Trophoblast cell (in vitro differentiated cells and primary cell): ENCODE data around the gene STX1A.
"Not testable (repeated sequence)": the region's sequence is repeated elsewhere in the genome, so short reads cannot be mapped to it uniquely, and the experiment has no call there.

ENCODE experiments used
- DNase-seq, 2 donors: peaks; one replicate each; pipeline ENCODE4 v3.0.0-alpha.2; 2016
- H2AFZ ChIP-seq: 2 replicates; pipeline ENCODE4 v1.6.1; 2013; ENCODE audit warnings: low read length, moderate library complexity, mild to moderate bottlenecking; ENCODE audit not compliant: insufficient read depth, poor library complexity
- H2AK5ac ChIP-seq: 2 replicates; pipeline ENCODE4 v1.6.1; 2013; ENCODE audit warnings: mild to moderate bottlenecking, low read length
- H2BK120ac ChIP-seq: 2 replicates; pipeline ENCODE4 v1.6.1; 2013; ENCODE audit warnings: low read length, mild to moderate bottlenecking, moderate library complexity; ENCODE audit not compliant: insufficient read depth, poor library complexity
- H2BK12ac ChIP-seq: 2 replicates; pipeline ENCODE4 v1.6.1; 2013; ENCODE audit warnings: mild to moderate bottlenecking, low read length, moderate library complexity
- H2BK5ac ChIP-seq: 2 replicates; pipeline ENCODE4 v1.6.1; 2013; ENCODE audit warnings: low read length, low read depth, moderate library complexity, mild to moderate bottlenecking; ENCODE audit not compliant: poor library complexity
- H3K14ac ChIP-seq: 2 replicates; pipeline ENCODE4 v1.6.1; 2013; ENCODE audit warnings: mild to moderate bottlenecking, low read length
- H3K18ac ChIP-seq: 2 replicates; pipeline ENCODE4 v1.6.1; 2013; ENCODE audit warnings: mild to moderate bottlenecking, low read length
- H3K23ac ChIP-seq: 2 replicates; pipeline ENCODE4 v1.6.1; 2013; ENCODE audit warnings: low read length
- H3K27ac ChIP-seq: 2 replicates; pipeline ENCODE4 v1.5.1; 2013; ENCODE audit warnings: low read depth, mild to moderate bottlenecking, inconsistent platforms, low read length, moderate library complexity
- H3K27me3 ChIP-seq: 2 replicates; pipeline ENCODE4 v1.6.1; 2013; ENCODE audit warnings: inconsistent platforms, mild to moderate bottlenecking, low read length, moderate library complexity; ENCODE audit not compliant: insufficient read depth
- H3K36me3 ChIP-seq, 2 experiments: 1 replicate in 1 of 2; 2 replicates in 1 of 2; pipeline ENCODE4 v1.6.1; 2013; ENCODE audit warnings: low read length in 2 of 2, mild to moderate bottlenecking in 2 of 2, moderate library complexity in 1 of 2; ENCODE audit not compliant: insufficient read depth in 2 of 2, control insufficient read depth in 1 of 2
- H3K4ac ChIP-seq: 2 replicates; pipeline ENCODE4 v1.6.1; 2013; ENCODE audit warnings: low read depth, mild to moderate bottlenecking, low read length, moderate library complexity
- H3K4me1 ChIP-seq, 2 experiments: 1 replicate in 1 of 2; 2 replicates in 1 of 2; pipeline ENCODE4 v1.6.1; 2013; ENCODE audit warnings: low read length in 2 of 2, mild to moderate bottlenecking in 2 of 2, moderate library complexity in 1 of 2; ENCODE audit not compliant: insufficient read depth in 2 of 2, control insufficient read depth in 1 of 2
- H3K4me2 ChIP-seq: 2 replicates; pipeline ENCODE4 v1.6.1; 2013; ENCODE audit warnings: inconsistent platforms, mild to moderate bottlenecking, low read length, moderate library complexity
- H3K4me3 ChIP-seq: 2 replicates; pipeline ENCODE4 v1.5.1; 2013; ENCODE audit warnings: mild to moderate bottlenecking, low read depth, low read length, inconsistent platforms
- H3K79me1 ChIP-seq: one replicate; pipeline ENCODE4 v1.6.1; 2013; ENCODE audit warnings: low read length
- H3K79me2 ChIP-seq: 2 replicates; pipeline ENCODE4 v1.6.1; 2013; ENCODE audit warnings: low read length, mild to moderate bottlenecking; ENCODE audit not compliant: control insufficient read depth, insufficient read depth, poor library complexity
- H3K9ac ChIP-seq: 2 replicates; pipeline ENCODE4 v1.6.1; 2013; ENCODE audit warnings: mild to moderate bottlenecking, low read length
- H3K9me3 ChIP-seq: 2 replicates; pipeline ENCODE4 v1.6.1; 2013; ENCODE audit warnings: low read depth, mild to moderate bottlenecking, control low read depth, inconsistent platforms, low read length; ENCODE audit not compliant: insufficient read depth
- H4K12ac ChIP-seq: 2 replicates; pipeline ENCODE4 v1.6.1; 2013; ENCODE audit warnings: low read depth, mild to moderate bottlenecking, low read length, moderate library complexity
- H4K8ac ChIP-seq: 2 replicates; pipeline ENCODE4 v1.6.1; 2013; ENCODE audit warnings: low read depth, mild to moderate bottlenecking, low read length, moderate library complexity
- H4K91ac ChIP-seq: one replicate; pipeline ENCODE4 v1.6.1; 2013; ENCODE audit warnings: low read depth, mild to moderate bottlenecking, low read length, moderate library complexity
- WGBS: extraction: QIAGEN DNeasy Blood & Tissue Kit; methylation state at CpG from one replicate; pipeline ENCODE4 v1.1.7; 2013; ENCODE audit warnings: missing lambda C conversion rate; ENCODE audit not compliant: insufficient read length, insufficient coverage; ENCODE audit errors: extremely low coverage; 5-methylcytosine and 5-hydroxymethylcytosine counted together

Gene STX1A

DNA sequence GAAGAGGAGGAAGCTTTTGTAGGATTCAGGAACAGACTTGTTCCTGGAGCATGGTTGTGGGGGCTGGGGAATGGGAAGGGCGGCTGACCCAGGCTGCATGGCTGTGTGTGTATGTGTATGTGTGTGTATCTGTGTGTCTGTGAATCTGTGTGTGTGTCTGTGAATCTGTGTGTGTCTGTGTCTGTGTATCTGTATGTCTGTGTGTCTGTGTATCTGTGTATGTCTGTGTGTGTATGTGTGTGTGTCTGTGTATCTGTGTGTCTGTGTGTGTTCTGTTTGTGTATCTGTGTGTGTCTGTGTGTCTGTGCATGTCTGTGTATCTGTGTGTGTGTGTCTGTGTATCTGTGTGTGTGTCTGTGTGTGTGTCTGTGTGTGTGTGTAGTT lies 6.6 kb upstream of the STX1A start:
- WGBS, result no CpG with 5 or more reads among the region's 1 CpG
- Histone ChIP-seq H3K18ac (no peak overlapping the region), H3K27me3 (no peaks in the 10 kb centered on the region)

DNA sequence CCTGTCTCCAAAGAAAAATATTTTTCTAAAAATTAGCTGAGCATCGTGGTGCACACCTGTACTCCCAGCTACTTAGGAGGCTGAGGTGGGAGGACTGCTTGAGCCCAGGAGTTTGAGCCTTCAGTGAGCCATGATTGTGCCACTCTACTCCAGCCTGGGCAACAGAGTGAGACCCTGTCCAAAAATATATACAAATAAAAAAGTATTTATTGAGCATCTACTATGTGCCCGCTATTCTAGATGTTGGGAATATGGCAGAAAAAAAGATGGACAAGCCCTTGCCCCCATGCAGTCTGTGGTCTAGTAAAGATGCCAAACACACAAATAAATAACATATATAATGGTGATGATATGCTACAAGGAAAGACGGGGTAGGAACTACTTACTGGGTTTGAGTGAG lies 4.3 kb upstream of the STX1A start:
- H3K79me1 ChIP-seq, result peaks cover 3% of the 10 kb centered on the region
- no peak overlapping the region for H3K14ac ChIP-seq
- no peak overlapping the region for H3K23ac ChIP-seq
- H3K9me3 ChIP-seq, result no peaks in the 10 kb centered on the region
- no peak overlapping the region for H3K9ac ChIP-seq
- no peak overlapping the region for H2BK5ac ChIP-seq
- H3K18ac ChIP-seq, result no peak overlapping the region
- H3K4ac ChIP-seq, result no peak overlapping the region
- no peak overlapping the region for H2AK5ac ChIP-seq
- H3K27ac ChIP-seq, result no peak overlapping the region
- no peak overlapping the region for H2BK12ac ChIP-seq
- H2BK120ac ChIP-seq, result no peak overlapping the region
- no peaks in the 10 kb centered on the region for H3K36me3 ChIP-seq
- peaks cover 2% of the 10 kb centered on the region for H3K79me2 ChIP-seq
- H2AFZ ChIP-seq, result no peak overlapping the region
- H3K4me3 ChIP-seq, result no peak overlapping the region
- DNase-seq, result no peak
- no peak overlapping the region for H4K91ac ChIP-seq
- WGBS, result no CpG with 5 or more reads among the region's 3 CpGs
- H4K12ac ChIP-seq, result no peak overlapping the region
- no peak overlapping the region for H4K8ac ChIP-seq
- peaks cover 5% of the 10 kb centered on the region for H3K27me3 ChIP-seq
- H3K4me1 ChIP-seq, result peaks cover 2 to 4% of the 10 kb centered on the region in 2 experiments
- no peak overlapping the region for H3K4me2 ChIP-seq

More for the DNA sequence above, 6.6 kb upstream of the STX1A start:
- no peaks in the 10 kb centered on the region for H3K9me3 ChIP-seq
- H3K79me2 ChIP-seq, result no peaks in the 10 kb centered on the region
- H3K4ac ChIP-seq, result no peak overlapping the region
- DNase-seq, result no peak
- H2AK5ac ChIP-seq, result no peak overlapping the region
- H4K91ac ChIP-seq, result no peak overlapping the region
- H2AFZ ChIP-seq, result no peak overlapping the region
- H3K79me1 ChIP-seq, result no peaks in the 10 kb centered on the region
- H3K4me2 ChIP-seq, result no peak overlapping the region
- no peak overlapping the region for H2BK120ac ChIP-seq
- H3K4me1 ChIP-seq, result no peaks in the 10 kb centered on the region
- no peak overlapping the region for H2BK5ac ChIP-seq
- no peak overlapping the region for H3K23ac ChIP-seq
- no peak overlapping the region for H4K8ac ChIP-seq
- H3K14ac ChIP-seq, result no peak overlapping the region
- H4K12ac ChIP-seq, result no peak overlapping the region
- H3K36me3 ChIP-seq, result no peaks in the 10 kb centered on the region
- H2BK12ac ChIP-seq, result no peak overlapping the region
- no peak overlapping the region for H3K9ac ChIP-seq
- no peak overlapping the region for H3K4me3 ChIP-seq
- H3K27ac ChIP-seq, result no peak overlapping the region

DNA sequence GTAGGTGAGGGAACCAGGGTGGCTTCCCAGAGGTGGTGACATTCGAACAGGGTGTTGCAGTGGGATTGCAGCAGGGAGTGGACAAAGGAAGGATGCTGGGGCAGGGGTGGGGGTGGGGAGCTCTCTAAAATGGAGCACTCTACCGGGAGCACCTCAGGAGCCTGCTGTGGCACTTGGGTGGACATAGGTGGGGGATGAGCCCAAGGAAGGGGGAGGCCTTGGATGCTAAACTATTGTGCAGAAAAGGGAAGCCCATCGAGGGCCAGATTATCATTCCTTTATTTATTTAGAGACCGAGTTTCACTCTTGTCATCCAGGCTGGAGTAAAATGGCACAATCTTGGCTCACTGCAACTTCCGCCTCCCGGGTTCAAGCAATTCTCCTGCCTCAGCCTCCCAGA lies 3.3 kb upstream of the STX1A start:
- no peaks in the 10 kb centered on the region for H3K36me3 ChIP-seq
- no peak overlapping the region for H2AFZ ChIP-seq
- peaks cover 3% of the 10 kb centered on the region for H3K79me1 ChIP-seq
- no peak overlapping the region for H4K12ac ChIP-seq
- no peak overlapping the region for H3K27ac ChIP-seq
- no peak overlapping the region for H2BK120ac ChIP-seq
- H3K9me3 ChIP-seq, result no peaks in the 10 kb centered on the region
- H2AK5ac ChIP-seq, result no peak overlapping the region
- no peak for DNase-seq
- no peak overlapping the region for H4K8ac ChIP-seq
- peaks cover 2% of the 10 kb centered on the region for H3K79me2 ChIP-seq
- no peak overlapping the region for H3K23ac ChIP-seq
- no peak overlapping the region for H2BK12ac ChIP-seq
- no peak overlapping the region for H2BK5ac ChIP-seq
- no peak overlapping the region for H4K91ac ChIP-seq
- peaks cover 3 to 9% of the 10 kb centered on the region in 2 experiments for H3K4me1 ChIP-seq
- no peak overlapping the region for H3K18ac ChIP-seq
- H3K4ac ChIP-seq, result no peak overlapping the region
- H3K4me2 ChIP-seq, result no peak overlapping the region
- H3K14ac ChIP-seq, result no peak overlapping the region
- no peak overlapping the region for H3K4me3 ChIP-seq
- no CpG with 5 or more reads among the region's 6 CpGs for WGBS
- peaks cover 5% of the 10 kb centered on the region for H3K27me3 ChIP-seq
- H3K9ac ChIP-seq, result no peak overlapping the region

DNA sequence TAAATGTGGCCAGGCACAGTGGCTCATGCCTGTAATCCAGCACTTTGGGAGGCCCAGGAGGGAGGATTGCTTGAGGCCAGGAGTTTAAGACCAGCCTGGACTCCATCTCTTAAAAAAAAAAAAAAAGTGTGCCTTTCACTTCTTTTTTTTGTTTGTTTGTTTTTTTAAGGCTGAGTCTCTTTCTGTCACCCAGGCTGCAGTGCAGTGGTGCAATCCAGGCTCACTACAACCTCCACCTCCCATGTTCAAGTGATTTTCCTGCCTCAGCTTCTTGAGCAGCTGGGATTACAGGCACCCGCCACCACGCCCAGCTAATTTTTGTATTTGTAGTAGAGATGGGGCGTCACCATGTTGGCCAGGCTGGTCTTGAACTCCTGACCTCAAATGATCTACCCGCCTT lies 2.7 kb upstream of the STX1A start:
- H2AK5ac ChIP-seq, H3K36me3 ChIP-seq, H4K8ac ChIP-seq, H3K27ac ChIP-seq, H4K91ac ChIP-seq, H2BK12ac ChIP-seq, H2BK5ac ChIP-seq, H3K4me1 ChIP-seq, H3K9me3 ChIP-seq, H2BK120ac ChIP-seq, H3K79me2 ChIP-seq, H3K18ac ChIP-seq, H3K9ac ChIP-seq, H3K4me2 ChIP-seq, DNase-seq, H3K4ac ChIP-seq, H3K23ac ChIP-seq, H3K4me3 ChIP-seq, H3K79me1 ChIP-seq, H3K14ac ChIP-seq, H2AFZ ChIP-seq, H4K12ac ChIP-seq, H3K27me3 ChIP-seq: not testable (repeated sequence)
- no CpG with 5 or more reads among the region's 4 CpGs for WGBS
